Fibroblast of pulmonary artery (primary cell): ENCODE data around the gene IQSEC1.

Source experiments
- DNase-seq: peaks from one replicate; pipeline ENCODE4 v3.0.0-alpha.2; 2010; ENCODE audit warnings: low read depth
- H3K4me3 ChIP-seq: replicated peaks from 2 replicates; pipeline ENCODE4 v1.5.1; 2011; ENCODE audit warnings: low read depth, mild to moderate bottlenecking, control low read depth, low read length, moderate library complexity
- TF ChIP-seq, protein P1 (sequence below): IDR thresholded peaks from 2 replicates; pipeline ENCODE4 v1.5.1; 2011; ENCODE audit warnings: mild to moderate bottlenecking, control low read depth, low read length, inconsistent platforms; ENCODE audit errors: missing control alignments

The IQSEC1 gene

DNA sequence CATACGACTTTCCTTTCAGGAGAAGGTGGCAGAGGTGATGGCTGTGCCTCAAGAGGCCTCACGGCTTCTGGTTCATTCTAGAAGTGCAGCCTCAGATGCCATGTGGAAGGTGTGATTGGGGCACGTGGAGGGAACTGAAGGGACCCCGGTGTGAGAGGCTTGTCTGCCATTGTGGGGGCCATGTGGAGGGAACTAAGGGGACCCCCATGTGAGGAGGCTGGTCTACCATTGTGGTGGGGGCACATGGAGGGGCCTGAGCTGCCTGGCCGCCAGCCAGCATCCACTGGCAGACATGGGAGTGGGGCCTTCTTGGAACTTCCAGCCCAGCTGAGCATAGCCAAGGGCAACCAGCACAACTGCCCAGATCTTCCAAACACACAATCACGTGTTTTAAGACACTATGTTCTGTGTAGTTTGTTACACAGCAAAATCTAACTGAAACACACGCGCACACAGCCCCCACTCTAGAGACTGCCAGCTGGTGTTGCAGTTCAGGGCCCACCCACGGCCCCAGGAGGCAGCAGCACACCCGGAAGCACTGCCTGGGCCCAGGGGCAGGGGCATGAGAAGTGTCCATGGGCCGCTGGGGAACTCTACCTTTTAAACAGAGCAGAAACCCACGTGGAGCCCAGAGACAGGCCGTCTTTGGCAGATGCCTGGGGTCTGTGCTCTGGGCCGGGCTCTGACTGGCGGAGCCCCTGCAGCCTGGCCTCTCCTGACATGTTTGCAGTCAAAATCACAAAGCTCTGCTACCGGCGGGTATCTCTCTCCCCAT lies 66.8 kb downstream of the IQSEC1 start:
- DNase-seq: no peak
- TF ChIP-seq, protein P1, sequence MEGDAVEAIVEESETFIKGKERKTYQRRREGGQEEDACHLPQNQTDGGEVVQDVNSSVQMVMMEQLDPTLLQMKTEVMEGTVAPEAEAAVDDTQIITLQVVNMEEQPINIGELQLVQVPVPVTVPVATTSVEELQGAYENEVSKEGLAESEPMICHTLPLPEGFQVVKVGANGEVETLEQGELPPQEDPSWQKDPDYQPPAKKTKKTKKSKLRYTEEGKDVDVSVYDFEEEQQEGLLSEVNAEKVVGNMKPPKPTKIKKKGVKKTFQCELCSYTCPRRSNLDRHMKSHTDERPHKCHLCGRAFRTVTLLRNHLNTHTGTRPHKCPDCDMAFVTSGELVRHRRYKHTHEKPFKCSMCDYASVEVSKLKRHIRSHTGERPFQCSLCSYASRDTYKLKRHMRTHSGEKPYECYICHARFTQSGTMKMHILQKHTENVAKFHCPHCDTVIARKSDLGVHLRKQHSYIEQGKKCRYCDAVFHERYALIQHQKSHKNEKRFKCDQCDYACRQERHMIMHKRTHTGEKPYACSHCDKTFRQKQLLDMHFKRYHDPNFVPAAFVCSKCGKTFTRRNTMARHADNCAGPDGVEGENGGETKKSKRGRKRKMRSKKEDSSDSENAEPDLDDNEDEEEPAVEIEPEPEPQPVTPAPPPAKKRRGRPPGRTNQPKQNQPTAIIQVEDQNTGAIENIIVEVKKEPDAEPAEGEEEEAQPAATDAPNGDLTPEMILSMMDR: no peak
- H3K4me3 ChIP-seq: no peak overlapping the region

DNA sequence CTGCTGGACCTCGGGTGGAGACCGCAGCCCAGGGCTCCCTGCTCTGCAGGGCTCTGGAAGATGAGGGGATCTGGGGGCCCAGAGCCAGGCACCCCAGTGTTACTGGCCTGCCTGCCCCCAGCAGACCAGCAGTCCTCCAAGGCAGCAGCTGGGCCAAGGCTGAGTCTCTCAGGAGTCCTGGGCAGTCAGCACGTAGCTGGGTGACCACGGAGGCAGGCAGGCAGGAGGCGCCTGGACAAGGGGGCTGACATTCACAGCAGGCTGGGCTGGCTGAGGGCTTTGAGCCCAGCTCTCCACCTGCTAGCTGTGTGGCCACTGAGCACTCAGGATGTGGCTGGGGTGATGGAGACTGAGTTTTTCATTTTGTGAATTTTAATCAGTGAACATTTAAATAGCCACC lies 67.9 kb downstream of the IQSEC1 start:
- TF ChIP-seq, protein P1: no peak
- H3K4me3 ChIP-seq: no peak overlapping the region
- no peak for DNase-seq

DNA sequence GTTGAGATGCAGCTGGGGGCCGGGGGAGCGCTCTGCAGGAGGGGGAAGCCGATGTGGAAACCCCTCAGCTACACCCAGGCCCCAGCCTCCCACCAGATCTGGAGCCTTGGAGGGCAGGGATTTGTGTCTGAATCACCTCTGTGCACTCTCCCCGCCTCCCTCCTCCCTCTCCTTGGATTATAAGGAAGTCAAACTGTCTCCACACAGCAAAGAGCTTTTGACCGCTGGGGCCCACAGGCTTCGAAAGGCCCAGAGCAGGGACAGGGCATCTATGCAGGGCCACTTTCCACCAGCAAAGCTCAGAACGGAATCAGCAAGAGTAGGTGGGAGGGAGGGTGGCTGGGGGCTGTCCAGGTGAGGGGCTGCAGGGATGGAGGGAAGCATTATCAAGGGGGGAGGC lies 68.9 kb downstream of the IQSEC1 start:
- H3K4me3 ChIP-seq: no peak overlapping the region
- DNase-seq: no peak
- TF ChIP-seq, protein P1: no peak

- TF ChIP-seq, protein P1: no peak
- H3K4me3 ChIP-seq: no peak overlapping the region
- DNase-seq: no peak
These were observed 69.6 kb downstream of the IQSEC1 start for GRCh38 chr3:13003608-13004007.

GRCh38 chr3:13002398-13003124 lies 70.7 kb downstream of the IQSEC1 start:
- no peak overlapping the region for H3K4me3 ChIP-seq
- DNase-seq: no peak
- TF ChIP-seq, protein P1: no peak

DNA sequence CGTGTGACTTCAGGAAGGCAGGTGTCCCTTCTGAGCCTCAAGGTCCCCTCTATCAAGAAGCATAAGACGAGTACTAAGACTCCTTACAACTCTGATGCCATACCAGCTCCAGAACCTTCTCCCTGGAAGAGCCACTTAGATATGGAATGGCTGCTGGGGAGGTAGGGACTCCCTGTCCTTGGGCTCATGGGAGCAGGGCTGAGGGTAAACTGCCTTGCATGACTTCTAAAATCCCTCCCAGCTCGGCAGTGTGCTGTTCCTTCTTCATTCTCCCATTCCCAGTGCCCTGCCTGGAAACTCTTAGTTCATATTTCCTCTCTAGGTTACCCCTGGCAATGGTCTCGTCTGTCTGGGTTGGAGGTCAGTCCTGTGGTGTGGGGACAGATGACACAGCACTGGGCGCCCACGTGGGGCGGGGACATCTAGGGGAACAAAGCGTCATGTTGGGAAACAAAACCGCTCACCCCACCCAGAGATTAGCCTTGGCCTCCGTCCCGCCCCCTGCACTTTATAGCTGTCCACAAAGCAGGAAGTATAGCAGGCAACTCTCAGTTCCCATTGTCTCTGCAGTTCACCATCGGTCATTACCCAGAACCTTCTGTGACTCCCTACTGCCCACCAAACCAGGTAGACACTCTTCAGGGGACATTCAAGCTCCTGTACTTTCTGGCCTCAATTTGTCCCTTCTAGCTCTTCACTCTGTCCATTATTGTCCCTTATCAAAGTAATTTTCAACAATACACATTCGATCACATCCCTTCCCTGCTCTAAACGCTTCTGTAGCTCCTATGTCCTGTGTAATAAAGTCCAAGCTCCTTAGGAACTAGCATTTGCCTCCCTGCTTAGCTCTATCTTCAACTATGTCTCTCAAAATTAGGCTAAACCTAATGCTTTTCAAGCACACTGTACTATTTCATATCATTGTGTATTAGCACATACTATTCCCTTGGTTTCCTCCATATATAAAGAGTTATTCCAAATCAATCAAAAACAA lies 73.8 kb downstream of the IQSEC1 start:
- H3K4me3 ChIP-seq: no peak overlapping the region
- DNase-seq: no peak
- TF ChIP-seq, protein P1: no peak
